Activated T-cell treated with anti-CD3 and anti-CD28 coated beads, Interleukin-2, amount 50 U/mL, for 48 hours (primary cell): ENCODE measurements around the gene PSMD1.
"Not testable (repeated sequence)": the region's sequence is repeated elsewhere in the genome, so short reads cannot be mapped to it uniquely, and the experiment has no call there.

Source experiments
- DNase-seq, 2 experiments: peaks; one replicate each; pipeline ENCODE4 v3.0.0-alpha.2; 2020

PSMD1 gene

GRCh38 chr2:231058761-231059550 is 2.3 kb downstream of the PSMD1 start:
- DNase-seq, result no peak

- DNase-seq, result no peak
Measured at GRCh38 chr2:231059756-231060155, 3.1 kb downstream of the PSMD1 start.

- DNase-seq, result no peak
Measured at GRCh38 chr2:231062776-231063175, 6.1 kb downstream of the PSMD1 start.

GRCh38 chr2:231063347-231063746 is 6.7 kb downstream of the PSMD1 start:
- no peak for DNase-seq

- no peak for DNase-seq
Measured at GRCh38 chr2:231065966-231066365, 9.3 kb downstream of the PSMD1 start.

GRCh38 chr2:231067531-231067930 is 10.9 kb downstream of the PSMD1 start:
- not testable (repeated sequence) for DNase-seq

GRCh38 chr2:231068525-231069222 is 12.0 kb downstream of the PSMD1 start:
- no peak for DNase-seq

GRCh38 chr2:231069379-231070054 is 12.8 kb downstream of the PSMD1 start:
- no peak for DNase-seq

- DNase-seq, result no peak
Measured at GRCh38 chr2:231084565-231084964, 27.9 kb downstream of the PSMD1 start.

- DNase-seq, result no peak
Measured at GRCh38 chr2:231088754-231089153, 32.1 kb downstream of the PSMD1 start.

- DNase-seq, result no peak
Measured at GRCh38 chr2:231093933-231094332, 37.3 kb downstream of the PSMD1 start.

GRCh38 chr2:231094736-231095346 is 38.2 kb downstream of the PSMD1 start:
- DNase-seq, result no peak

- DNase-seq, result peak; percentile 27 to 28
Measured at GRCh38 chr2:231099918-231100317, 43.3 kb downstream of the PSMD1 start.

GRCh38 chr2:231100321-231100720 is 43.7 kb downstream of the PSMD1 start:
- DNase-seq, result not testable (repeated sequence)

GRCh38 chr2:231100990-231101389 is 44.3 kb downstream of the PSMD1 start:
- DNase-seq, result no peak

GRCh38 chr2:231102772-231103171 is 46.1 kb downstream of the PSMD1 start:
- no peak for DNase-seq

- peak; percentile 68 to 69 for DNase-seq
Measured at GRCh38 chr2:231104115-231104713, 47.5 kb downstream of the PSMD1 start.

GRCh38 chr2:231110551-231110950 is 53.9 kb downstream of the PSMD1 start:
- DNase-seq, result no peak

GRCh38 chr2:231111987-231112386 is 55.3 kb downstream of the PSMD1 start:
- no peak for DNase-seq

- no peak for DNase-seq
Measured at GRCh38 chr2:231113489-231113888, 56.8 kb downstream of the PSMD1 start.

- DNase-seq, result no peak
Measured at GRCh38 chr2:231115651-231116050, 59.0 kb downstream of the PSMD1 start.

- no peak for DNase-seq
Measured at GRCh38 chr2:231117148-231117547, 60.5 kb downstream of the PSMD1 start.
